ENCODE data around the gene MRPS25.

The MRPS25 gene

GRCh38 chr3:15055019-15055557 lies 10.0 kb downstream of the MRPS25 start:
- H3K4me3 ChIP-seq (ENCODE audit: low read depth, low read length) = no peak overlapping the region
- no peak for TF ChIP-seq CTCF (IDR thresholded peaks at IDR 0.05; ENCODE audit: control insufficient read depth, extremely low read depth, insufficient read depth)
- DNase-seq (ENCODE audit: low read depth) = no peak

- no peak for TF ChIP-seq CTCF (IDR thresholded peaks at IDR 0.05; ENCODE audit: control insufficient read depth, extremely low read depth, insufficient read depth)
These were observed 11.6 kb downstream of the MRPS25 start for GRCh38 chr3:15053541-15053940.

GRCh38 chr3:15052335-15053242 lies 12.5 kb downstream of the MRPS25 start:
- no peak for TF ChIP-seq CTCF (IDR thresholded peaks at IDR 0.05; ENCODE audit: control insufficient read depth, extremely low read depth, insufficient read depth)
- no peak overlapping the region for H3K4me3 ChIP-seq (ENCODE audit: low read depth, low read length)
- DNase-seq (ENCODE audit: low read depth) = no peak

More at GRCh38 chr3:15053541-15053940, 11.6 kb downstream of the MRPS25 start:
- no peak for DNase-seq (ENCODE audit: low read depth)
- no peak overlapping the region for H3K4me3 ChIP-seq (ENCODE audit: low read depth, low read length)

- H3K4me3 ChIP-seq (ENCODE audit: low read depth, low read length) = no peak overlapping the region
- no peak for DNase-seq (ENCODE audit: low read depth)
- TF ChIP-seq CTCF (IDR thresholded peaks at IDR 0.05; ENCODE audit: control insufficient read depth, extremely low read depth, insufficient read depth) = peak; percentile 41; the same call in 1 of the 2 replicates
These were observed 13.6 kb downstream of the MRPS25 start for GRCh38 chr3:15051531-15051930.

- no peak overlapping the region for H3K4me3 ChIP-seq (ENCODE audit: low read depth, low read length)
- TF ChIP-seq CTCF (IDR thresholded peaks at IDR 0.05; ENCODE audit: control insufficient read depth, extremely low read depth, insufficient read depth) = no peak
- DNase-seq (ENCODE audit: low read depth) = no peak
These were observed 14.6 kb downstream of the MRPS25 start for GRCh38 chr3:15050405-15051092.

GRCh38 chr3:15049584-15049983 lies 15.5 kb downstream of the MRPS25 start:
- H3K4me3 ChIP-seq (ENCODE audit: low read depth, low read length) = no peak overlapping the region
- DNase-seq (ENCODE audit: low read depth) = no peak
- TF ChIP-seq CTCF (IDR thresholded peaks at IDR 0.05; ENCODE audit: control insufficient read depth, extremely low read depth, insufficient read depth) = no peak
